Middle frontal gyrus (tissue), 1 donor: ENCODE results near the gene IL9.
A peak's percentile ranks its signal among the peaks of the same experiment; 100 is the strongest.

Experiments
- DNase-seq: peaks from one replicate; pipeline ENCODE4 v3.0.0-alpha.2; 2015; ENCODE audit warnings: low spot score; ENCODE audit errors: extremely low spot score

IL9 gene

DNA sequence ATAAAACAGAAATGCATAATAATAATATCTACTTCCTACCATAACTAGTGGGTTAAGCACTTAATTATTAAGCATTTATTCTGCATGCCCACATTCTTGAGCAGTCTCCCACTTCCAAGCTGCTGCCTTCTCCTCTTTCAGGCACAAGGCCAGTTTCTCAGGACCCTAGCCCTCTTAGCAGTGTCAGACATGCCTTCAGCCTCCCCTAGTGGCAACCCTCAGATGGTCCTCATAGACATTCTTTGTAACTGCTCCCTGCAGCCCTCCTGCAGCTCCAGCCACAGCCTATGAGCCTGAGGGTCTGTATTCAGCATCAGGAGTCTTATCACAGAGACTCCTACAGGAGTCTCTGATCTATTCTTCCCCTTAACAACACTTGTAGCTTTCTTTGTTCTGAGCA, 3.9 kb downstream of the IL9 start:
- no peak for DNase-seq

DNA sequence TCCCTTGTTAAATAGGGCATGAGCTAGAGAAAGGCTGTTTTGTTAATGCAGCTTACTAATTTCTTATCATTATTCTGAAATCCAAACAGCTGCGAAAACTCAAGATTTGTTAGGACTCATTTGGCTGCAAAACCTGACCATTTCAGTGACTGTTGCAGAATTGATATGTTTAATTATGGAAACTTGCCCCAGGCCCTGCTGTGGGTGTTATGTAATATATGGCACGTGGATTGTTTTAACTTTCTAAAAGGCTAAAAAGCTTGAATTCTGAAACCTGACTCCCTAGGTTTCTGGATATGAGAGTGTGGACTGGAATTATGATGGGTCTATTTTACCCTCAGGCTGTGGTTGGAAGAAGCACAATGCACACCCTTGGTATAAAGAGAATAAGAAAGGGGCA, 4.4 kb downstream of the IL9 start:
- no peak for DNase-seq

- DNase-seq: no peak
Observed at GRCh38 chr5:135890867-135891266, 4.8 kb downstream of the IL9 start.

DNA sequence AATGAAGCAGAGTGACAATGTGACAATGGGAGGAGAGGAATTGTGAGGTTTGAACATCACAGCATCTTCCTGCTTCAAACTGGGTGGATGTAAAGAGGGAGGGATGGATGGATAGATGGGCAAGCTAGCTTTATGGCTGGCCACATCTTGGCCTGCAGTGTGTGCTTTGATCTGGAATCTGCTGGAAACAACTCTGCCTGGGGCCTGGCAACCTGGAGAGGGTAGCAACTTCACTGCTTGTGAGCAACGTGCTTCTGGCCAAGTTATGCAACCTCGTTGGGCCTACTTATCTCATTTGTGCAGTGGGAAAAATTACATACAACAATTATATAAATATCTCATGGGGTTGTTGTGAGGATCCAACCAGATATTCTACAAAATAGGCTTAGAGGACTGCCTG, 5.3 kb downstream of the IL9 start:
- no peak for DNase-seq

GRCh38 chr5:135887881-135888614, 7.6 kb downstream of the IL9 start:
- DNase-seq: no peak

GRCh38 chr5:135887447-135887864, 8.2 kb downstream of the IL9 start:
- DNase-seq: peak; percentile 23

DNA sequence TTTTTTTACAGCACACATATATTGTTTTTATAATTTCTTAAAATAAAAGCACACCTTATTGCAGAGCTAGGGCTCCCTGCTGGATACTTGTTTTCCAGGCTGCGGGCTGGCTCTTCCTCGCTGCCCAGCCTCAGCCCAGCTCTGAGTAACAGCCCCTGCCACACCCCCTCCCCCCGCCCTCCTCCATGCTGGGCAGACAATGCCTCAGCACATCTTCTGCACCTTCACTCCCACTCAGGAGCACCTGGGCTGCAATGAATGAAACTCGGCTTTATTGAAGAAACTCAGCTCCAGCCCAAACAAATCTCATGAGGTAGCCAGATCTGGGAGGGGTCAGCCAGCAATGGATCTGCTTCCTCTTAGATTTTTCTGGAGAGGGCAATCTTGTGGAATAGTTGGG, 9.5 kb downstream of the IL9 start:
- no peak for DNase-seq

DNA sequence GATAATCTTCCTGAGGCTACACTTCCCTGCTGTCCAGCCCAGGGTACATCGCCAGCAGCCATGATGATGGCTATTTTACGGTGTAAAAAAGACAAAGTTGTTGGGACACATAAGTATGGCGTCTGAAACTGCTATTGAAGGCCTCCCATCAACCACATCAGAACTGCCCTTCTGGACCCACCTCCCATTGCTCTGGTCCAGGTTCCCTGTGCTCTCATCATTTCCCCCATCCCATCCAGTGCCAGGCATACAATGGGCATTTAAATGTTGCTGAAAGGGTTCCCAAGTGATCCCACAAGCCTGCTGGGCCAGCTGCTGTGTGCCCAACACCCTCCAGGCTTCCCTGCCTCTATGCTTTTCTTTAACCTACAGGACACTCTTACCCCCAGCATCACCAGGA, 10.6 kb downstream of the IL9 start:
- no peak for DNase-seq

GRCh38 chr5:135883441-135883840, 12.2 kb downstream of the IL9 start:
- no peak for DNase-seq

- no peak for DNase-seq
Observed at GRCh38 chr5:135883026-135883425, 12.6 kb downstream of the IL9 start.

- DNase-seq: no peak
Observed at GRCh38 chr5:135881819-135882218, 13.8 kb downstream of the IL9 start.

GRCh38 chr5:135881244-135881643, 14.4 kb downstream of the IL9 start:
- DNase-seq: peak; percentile 8

GRCh38 chr5:135880801-135881200, 14.8 kb downstream of the IL9 start:
- DNase-seq: no peak

DNA sequence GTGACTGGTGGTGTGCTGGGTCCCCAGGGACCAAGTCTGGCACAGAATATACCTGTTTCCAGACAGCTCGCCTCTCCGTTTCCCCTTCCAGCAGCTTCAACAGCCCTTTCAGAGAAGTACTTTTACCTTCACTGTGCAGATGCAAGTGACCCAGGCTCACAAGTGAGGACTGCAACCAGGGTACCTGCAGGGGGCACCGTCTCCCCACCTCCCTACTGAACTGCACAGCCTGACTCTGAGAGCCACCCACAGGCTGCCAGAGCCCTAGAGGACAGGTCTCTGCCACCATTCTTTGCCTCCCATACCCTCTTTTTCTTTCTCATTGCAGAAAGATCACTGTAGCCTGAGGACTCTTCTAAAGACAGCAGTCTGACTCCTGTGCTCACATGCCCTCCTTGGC, 15.4 kb downstream of the IL9 start:
- no peak for DNase-seq

DNA sequence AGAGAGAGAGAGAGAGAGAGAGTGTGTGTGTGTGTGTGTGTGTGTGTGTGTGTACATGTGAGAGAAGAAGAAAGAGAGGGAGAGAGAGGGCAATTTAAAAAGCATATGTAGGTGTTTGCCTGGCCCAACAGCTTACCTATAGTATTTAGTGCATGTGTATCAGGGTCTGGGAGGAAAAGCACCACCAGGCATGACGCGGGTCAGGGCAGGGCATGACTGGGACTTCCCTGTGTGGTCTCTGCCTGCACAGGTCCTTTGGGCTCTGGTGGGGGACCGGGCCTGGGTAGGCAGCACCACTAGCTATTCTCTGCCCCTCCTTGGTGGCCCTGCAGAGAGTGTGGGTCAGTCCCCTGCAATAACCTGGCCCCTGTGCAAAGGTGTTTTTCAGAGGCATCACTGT, 16.1 kb downstream of the IL9 start:
- no peak for DNase-seq

GRCh38 chr5:135878156-135878620, 17.5 kb downstream of the IL9 start:
- DNase-seq: no peak

GRCh38 chr5:135877570-135878155, 18.0 kb downstream of the IL9 start:
- no peak for DNase-seq

GRCh38 chr5:135876146-135876545, 19.5 kb downstream of the IL9 start:
- no peak for DNase-seq

GRCh38 chr5:135875567-135875966, 20.1 kb downstream of the IL9 start:
- no peak for DNase-seq

DNA sequence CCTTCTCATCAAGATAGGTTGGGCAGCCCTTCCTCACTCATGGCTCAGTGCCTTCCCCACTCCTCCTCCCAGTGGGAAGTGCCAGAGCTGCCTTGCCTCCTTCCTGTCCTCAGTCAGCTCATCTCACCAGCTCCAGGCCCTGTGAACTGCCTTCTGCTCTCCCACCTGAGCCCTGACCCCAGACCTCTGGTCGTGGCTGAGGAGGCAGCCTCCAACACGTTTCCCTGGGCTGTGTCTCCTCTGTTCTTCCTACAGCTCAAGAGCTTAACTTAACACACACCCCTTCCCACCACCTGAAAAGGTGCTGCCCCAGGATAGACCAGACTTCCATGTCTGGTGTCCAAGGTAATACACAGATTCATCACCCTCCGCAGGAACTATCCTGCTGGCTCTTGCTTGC, 21.2 kb downstream of the IL9 start:
- no peak for DNase-seq

DNA sequence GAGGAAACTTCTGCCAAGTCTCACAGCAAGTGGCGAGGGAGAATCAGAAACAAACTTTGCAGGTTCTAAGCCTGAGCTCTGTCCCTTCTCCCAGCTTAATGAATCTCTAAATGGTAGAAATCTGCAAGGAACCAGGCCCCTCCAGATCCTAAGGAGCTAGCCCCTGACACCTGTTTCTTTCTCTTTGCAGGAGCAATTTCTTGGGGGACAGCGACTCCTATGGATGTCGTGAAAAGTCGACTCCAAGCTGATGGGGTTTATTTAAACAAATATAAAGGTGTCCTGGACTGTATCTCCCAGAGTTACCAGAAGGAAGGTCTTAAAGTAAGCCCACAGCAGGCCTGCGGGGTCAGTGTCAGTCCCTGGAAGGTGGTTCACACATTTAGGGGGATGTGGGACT, 21.8 kb downstream of the IL9 start:
- no peak for DNase-seq

DNA sequence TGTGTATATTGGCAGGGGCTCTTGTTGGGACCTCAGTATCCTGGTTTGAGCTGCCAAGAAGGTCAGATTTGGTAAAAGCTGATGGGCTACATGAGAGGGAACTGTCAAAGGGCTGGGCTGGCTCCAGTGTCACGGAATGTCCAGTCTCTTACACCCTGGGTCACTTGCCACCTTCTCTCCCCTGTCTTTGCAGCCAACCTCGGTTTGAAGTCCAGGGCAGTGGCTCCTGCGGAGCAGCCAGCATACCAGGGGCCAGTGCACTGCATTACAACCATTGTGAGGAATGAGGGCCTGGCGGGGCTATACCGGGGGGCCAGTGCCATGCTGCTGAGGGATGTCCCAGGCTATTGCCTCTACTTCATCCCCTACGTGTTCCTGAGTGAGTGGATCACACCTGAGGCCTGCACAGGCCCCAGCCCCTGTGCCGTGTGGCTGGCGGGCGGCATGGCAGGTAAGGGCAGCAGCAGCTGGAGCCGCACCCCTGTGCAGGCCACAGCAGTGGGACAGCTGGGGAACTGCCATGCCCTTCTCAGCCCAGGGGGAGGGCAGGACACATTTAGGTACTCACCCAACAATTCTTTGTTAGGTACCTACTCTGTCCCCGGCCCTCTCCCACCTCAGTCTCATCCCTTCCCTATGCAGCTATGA, 24.2 kb downstream of the IL9 start:
- DNase-seq: no peak

DNA sequence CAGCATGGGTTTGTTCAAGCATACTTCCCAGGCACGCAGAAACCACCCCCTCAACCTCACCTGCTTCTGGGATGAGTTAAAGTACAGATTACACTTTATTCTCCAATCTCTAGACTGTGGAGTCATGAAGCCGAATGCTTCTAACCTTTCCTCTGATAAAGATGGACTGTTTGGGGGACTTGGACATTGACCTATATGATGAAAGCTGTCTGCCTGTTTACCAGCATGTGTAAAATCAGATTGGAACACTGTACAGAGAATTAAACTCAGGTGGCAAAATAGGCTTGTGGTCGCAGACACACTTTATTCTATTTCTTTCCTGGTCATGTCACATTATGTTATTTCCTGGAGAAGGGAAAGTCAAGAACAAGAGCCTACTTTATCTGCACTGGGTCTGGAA, 25.7 kb downstream of the IL9 start:
- DNase-seq: no peak
